Fibroblast of skin of abdomen (primary cell): ENCODE measurements around the gene ALKBH5.
A peak's percentile ranks its signal among the peaks of the same experiment; 100 is the strongest.
"Not testable (repeated sequence)": the region's sequence is repeated elsewhere in the genome, so short reads cannot be mapped to it uniquely, and the experiment has no call there.

Experiments
- DNase-seq: peaks from one replicate; pipeline ENCODE4 v3.0.0-alpha.2; 2013

Gene ALKBH5

DNA sequence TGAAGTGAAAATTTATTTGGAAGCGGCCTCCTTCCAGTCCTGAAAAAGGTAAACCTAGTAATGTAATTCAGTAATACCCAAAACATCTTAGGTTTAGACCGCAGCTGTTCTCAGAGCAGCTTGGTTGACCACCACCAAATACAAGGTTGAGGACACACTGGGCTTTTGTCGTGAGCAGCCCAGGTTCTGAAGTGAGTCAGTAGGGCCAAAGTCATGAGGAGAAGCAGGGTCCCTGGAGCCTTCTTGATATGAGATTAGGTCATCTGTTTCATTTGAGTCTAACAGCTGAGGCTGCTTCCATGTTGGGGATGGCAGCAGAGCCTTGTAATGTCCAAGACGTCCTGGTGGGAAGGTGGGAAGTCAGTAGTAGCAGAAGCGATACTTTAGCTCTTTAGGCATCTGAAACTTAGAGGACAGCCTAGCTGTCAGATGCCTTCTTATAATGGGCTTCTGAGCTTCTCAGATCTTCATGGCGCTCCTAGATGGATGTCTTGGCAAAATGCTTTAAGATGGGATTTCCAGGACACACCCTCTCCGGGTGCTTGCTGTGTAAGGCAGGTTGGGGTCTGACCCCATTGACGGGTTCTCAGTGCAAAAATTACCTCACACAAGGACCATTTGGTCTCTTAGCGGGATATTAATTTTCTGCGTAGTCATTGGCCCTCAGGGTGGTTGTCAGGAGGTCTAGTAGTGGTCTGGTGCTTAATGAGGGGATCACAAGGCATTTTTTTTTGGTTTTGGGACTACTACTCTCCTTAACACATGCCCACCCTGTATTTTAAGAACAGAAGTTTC, 2.4 kb downstream of the ALKBH5 start:
- DNase-seq, result peak; percentile 3

DNA sequence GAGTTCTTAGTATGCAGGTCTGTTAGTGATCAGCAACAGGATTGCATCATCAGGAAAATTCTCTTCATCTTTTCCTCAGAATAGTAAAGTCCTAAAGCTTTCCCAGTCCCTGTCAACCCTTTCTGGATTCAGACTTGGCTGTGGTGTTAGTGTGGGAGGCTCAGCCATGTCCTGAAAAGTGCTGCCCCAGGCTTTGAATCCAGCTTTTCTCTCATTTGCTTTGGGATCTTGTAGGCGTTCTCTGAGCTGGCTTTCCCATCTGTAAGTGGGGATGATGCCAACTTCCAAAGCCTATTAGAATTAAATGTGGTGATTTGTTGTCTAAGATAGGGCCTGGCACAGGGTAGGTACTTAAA, 3.0 kb downstream of the ALKBH5 start:
- peak; percentile 48 for DNase-seq

DNA sequence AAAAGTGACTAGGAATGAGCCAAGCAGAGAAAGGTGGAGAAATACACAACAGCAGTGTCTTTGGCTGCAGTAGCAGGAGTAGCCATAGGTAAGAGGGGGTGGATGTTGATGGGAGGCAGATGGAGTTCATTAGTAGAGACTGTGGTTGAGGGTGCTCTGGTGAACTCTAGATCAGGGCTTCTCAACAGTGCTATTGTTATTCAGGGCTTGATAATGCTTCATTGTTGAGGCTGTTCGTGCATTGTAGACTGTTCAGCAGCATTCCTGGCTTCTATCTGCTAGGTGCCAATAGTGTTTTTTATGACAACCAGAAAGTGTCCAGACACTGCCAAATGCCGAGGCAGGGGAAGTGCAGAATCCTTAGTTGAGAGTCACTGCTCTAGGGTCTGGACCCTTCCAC, 3.6 kb downstream of the ALKBH5 start:
- DNase-seq, result peak; percentile 3

DNA sequence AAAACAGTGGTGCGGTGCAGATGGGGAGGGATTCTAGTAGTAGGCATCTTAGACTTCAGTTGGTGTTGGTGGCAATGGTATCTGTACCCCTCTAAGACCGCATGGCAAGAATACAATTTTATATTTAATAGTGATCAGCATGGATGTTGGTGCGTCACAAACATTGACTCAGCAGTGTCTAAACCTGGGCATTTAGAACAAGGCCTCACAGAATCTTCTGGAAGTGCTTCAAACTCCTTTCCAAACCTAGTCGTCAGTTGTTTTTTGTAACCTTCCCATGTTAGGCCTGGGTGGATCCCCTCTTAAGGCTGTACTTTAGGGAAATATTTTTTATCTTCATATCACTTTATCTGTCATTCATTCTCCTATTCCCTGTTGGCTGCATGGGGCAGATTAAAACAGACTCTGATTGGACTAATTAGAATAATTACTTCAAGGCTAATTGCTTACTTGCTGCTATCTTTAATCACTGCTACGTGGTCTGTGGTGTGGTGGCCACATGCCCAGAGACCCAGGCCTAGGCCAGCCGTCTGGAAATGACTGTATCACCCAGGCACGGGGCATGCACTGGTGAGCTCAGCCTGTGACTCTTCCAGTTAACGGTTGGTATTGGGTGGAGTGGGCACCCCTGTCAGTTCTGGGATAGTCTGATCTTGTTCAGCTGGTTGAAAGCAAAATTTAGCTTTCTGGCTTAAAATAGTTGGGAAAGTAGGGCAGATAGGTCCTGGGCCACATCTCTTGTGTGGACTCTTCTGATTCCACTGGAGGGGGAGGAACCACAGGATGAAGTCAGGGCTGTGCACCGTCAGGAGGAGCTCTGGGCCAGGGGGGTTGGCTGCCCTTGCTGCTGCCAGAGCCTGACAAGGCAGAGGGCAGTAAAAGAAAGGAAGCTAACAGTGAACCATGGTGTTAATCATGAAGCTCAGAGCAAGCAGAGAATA, 4.5 kb downstream of the ALKBH5 start:
- peak; percentile 28 for DNase-seq

DNA sequence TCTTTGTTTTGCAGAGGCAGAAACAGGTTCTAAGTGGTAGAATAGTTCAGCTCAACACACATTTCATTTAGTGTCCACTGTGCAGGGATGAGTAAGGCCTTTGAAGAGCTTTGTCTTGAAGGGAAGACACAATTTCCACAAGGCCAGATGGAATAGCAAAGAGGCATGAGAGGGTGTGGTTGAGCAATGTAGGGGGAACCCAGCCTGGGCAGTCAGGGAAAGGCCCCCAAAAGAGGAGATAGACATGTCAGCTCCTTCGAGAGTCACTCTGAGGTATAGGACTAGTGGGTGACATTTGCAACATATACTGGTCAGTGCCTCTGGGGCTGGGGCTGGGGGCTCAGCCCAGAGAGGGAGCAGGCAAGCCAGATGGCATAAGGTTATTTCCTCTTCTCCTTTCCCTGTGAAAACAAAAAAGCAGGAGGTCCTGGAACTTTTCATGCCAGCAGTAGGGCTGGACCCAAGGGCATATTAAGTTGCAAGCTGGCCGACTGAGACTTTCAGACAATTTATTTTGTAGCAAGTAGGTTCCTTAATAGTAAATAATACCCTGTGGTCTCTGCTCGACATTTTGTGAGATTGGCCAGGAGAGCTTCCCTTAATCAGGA, 7.1 kb downstream of the ALKBH5 start:
- DNase-seq, result no peak

DNA sequence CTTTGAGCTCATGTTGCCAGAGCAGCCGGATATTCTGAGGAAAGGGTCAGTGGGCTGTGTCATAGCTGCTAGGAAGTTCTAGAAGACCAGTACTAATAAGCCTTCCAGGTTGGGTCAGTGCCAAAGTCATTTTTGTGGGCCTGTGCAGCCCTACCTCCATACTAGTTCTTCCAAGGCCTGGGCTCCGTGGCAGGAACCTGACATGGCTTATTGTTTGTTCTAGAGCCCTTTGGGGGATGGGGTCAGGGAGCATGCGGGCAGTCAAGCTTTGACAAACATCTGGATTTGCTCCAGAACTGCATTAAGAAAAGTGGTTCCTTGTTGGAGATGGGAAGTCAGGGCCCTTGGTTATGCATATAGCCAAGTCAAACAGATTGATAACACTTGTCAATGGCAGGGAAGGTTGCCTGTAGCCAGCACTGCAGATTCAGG, 7.6 kb downstream of the ALKBH5 start:
- DNase-seq, result peak; percentile 5

DNA sequence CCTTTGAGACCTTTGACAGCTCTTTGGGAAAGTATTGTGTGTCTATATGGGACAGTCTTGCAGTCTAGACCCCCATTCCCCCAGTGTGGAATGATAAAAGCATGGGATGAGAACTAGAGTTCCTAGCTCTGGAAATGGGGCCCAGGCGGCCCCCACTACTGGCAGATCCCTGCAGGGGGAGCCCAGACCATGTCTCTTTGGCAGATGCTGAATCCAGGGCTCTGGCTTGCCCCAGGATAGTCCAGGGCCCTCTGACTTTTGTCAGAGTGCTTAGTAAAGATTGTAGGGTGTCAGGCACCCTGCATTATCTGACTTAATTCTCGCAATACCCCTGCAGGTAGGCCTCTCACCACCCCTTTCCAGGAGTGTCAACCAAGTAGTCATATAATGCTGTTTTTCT, 8.3 kb downstream of the ALKBH5 start:
- no peak for DNase-seq

DNA sequence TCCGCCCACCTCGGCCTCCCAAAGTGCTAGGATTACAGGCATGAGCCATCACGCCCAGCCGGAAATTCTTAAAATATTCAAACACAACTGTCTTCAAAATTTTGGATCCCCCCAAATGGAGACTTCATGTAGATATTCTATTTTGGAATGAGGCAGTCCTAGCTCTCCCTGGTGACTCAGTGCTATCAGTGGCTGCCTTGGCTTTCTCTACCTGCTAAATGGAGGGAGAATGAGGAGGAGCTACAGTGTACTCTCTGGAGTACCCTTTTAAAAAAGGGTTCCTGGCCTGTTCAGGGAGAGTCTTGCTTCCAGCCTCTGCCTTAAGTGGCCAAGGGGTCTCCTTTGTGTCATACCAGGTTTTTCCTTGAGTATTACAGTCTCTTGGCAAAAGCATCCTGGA, 10.8 kb downstream of the ALKBH5 start:
- no peak for DNase-seq

DNA sequence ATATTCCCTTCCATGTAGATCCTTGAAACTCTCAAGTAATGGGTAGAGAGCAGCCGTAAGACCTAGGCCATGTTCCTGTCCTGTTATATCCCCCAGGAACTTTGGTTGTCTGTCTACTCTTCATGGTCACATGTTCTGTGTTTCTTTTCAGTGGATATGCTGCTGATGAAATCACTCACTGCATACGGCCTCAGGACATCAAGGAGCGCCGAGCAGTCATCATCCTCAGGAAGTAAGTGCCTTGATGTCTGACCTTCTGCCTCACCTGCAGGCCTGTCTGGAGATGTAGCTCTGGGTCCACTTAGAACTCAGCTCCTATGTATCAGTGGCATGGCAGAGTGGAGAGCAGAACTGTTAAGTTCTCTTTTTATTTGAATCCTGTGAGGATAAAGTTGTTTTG, 11.2 kb downstream of the ALKBH5 start:
- DNase-seq, result no peak

DNA sequence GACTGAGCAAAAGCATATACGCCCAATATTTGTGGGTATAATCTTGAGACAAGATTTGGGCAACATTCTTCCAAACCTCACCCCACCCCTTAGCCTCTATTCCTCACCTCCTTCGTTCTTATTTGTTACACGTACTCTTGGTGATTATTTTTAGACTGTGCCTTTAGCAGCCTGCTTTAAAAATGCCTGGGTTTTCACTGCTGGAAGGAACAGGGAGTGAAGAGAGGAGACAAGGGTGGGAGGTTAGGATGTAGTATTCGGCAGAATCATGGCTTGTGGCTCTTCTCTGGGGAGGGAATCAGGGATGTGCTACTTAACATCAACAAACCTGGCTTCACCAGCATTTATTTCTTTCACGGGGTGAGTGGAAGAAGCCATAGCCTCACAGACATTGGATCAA, 11.6 kb downstream of the ALKBH5 start:
- no peak for DNase-seq

DNA sequence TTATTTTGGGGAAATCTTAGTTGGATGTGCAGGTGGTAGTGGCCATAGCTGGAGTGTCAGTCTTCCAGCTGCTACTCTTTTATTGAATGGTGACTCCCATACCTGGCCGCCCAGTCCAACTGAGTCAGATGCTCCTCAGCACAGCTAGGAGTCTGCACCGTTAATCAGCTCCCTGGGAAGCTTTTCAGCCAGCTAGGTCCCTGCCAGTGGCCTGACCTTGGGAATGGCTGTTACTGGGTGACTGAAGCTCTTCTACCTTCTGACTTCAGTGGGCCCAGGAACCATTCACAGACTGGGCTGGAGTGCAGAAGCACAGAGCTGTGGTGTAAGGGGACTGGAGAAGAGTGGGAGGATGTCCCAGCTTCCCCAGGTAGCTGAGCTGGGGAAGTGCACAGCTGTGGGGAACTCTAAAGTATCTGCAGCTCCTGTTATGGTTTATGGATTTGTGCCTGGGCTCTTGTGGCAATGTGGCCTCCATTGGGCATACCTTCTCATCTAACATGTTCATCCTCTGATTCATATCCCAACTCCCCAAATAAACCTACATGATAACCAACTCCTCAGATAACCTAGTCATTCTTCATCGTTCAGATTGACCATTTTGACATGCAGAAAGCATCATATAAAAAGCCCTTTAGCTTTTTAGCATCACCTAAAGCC, 14.0 kb downstream of the ALKBH5 start:
- DNase-seq, result no peak

DNA sequence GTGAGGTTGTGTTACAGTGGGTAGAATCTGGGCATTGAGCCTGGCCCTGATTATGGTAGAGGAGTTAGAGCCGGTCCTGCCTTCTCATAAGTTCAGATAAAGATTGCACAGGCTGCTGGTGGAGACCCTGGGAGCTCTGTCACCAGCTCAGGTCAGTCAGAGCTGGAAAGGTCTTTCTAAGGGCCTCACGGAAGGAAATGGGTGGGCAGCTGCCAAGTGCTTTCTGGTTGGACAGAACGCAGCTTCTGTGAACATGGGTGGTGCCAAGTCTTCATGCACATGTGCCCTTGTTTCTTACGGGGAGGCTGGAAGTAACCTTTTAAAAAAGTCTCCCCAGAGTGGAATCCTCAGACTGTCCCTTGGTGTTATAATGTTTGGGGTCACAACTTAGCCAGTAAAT, 14.9 kb downstream of the ALKBH5 start:
- no peak for DNase-seq

DNA sequence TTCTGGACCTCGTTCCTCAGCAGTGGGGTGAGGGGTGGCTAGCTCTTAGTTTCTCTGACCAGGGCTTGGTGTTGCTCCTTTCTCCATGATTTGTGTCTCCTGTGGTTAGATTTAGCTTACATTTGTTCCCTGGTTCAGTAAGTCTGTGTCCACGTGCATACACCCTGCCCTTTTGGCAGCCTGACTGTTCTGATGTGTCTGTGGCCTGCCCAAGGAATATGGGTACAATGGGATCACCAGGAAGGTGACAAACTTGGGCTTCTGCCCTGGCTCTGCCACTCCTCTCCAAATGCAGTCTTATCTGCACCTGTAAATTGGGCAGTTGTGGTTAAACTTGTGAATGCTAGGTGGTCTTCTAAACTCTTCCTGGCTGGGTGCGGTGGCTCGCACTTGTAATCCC, 17.5 kb downstream of the ALKBH5 start:
- no peak for DNase-seq

DNA sequence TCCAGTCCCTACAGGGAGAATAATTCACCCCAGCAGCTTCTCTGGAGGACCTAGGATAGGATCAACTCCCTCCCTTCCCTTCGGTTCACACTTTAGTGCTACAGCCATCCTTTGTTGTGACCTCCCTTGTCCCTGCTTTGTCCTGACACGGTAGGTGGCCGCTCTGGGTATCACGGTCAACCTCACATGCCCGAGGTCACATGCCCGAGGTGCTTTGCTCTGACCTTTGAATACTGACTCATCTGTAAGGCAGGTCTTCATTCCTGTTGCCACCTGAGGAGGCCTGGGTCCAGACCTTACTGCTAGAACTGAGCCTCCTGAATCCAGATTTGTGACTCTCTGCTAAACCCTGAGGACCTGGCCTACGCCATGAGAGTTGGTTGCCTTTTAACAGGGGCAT, 19.7 kb downstream of the ALKBH5 start:
- DNase-seq, result no peak

DNA sequence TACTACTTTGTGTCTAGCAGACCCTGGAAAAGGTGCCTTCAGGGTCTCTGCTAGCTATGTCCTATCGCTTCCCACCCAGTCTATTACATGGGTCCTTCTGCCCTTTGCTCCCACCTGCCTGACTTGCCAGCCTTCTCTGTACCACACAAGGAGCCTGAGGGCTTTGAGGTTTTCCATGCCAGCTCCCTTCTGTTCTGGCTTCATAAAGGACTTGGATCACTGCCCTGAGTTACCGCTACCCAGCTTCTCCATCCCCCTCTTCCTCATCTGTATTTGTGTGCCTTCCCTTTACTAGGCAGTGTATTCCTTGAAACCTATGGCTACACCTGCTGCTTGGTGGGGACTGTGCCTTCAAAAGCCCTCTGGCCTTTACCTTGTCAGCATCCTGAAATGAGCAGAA, 22.2 kb downstream of the ALKBH5 start:
- DNase-seq, result no peak

DNA sequence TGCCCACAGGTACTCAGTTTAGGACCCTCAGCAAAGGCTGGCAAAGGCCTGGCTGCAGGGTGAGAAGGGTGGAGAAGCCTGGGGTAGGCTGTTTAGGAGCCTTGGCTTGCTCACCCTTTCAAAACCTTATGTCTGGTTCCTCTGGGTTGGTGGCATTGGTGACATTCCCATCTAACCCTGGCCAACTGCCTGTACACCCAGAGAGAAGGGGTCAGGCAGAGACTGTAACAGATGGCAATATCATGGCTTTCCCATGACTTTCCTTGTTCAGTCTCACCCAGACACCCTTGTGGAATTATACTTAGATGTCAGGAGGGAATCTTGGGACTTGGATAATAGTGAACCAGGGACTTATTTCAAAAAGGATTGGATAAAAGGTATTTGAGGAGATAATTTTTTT, 23.3 kb downstream of the ALKBH5 start:
- DNase-seq, result no peak

DNA sequence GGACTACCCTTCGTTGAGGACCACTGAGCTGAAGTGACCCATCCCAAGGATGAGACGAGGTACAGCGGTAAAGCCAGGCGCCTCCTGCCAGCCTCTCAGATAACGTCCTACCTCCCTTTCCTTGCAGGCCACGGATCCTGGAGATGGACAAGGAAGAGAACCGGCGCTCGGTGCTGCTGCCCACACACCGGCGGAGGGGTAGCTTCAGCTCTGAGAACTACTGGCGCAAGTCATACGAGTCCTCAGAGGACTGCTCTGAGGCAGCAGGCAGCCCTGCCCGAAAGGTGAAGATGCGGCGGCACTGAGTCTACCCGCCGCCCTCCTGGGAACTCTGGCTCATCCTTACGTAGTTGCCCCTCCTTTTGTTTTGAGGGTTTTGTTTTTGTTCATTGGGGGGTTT, 24.5 kb downstream of the ALKBH5 start:
- DNase-seq, result no peak

DNA sequence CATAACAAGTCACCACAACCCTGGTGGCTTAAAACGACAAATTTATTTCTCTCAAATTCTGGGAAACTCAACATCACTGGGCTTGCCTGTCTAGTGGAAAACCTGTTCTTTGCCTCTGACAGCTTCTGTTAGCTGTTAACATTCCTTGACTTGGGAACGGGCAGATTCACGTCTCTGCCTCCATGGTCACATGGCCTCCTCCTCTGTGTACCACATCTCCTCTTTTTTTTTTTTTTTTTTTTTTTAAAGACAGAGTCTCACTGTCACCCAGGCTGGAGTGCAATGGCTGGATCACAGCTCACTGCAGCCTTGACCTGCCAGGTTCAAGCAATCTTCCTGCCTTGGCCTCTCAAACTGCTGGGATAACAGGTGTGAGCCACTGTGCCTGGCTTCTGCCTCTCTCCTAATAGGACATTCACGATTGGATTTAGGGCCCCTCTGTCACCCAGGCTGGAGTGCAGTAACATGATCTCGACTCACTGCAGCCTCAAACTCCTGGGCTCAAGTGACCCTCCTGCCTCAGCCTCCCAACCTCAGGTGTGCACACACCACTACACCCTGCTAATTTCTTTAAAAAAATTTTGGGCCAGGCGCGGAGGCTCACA, 30.1 kb downstream of the ALKBH5 start:
- DNase-seq, result no peak

DNA sequence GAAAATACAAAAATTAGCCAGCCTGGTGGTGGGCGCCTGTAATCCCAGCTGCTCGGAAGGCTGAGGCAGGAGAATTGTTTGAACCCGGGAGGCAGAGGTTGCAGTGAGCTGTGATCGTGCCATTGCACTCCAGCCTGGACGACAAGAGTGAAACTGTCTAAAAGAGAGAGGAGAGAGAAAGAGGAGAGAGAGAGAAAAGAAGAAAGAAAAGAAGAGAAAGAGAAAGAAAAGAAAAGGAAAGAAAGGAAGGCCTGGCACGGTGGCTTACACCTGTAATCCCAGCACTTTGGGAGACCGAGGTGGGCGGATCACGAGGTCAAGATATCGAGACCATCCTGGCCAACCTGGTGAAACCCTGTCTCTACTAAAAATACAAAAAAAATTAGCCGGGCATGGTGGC, 33.3 kb downstream of the ALKBH5 start:
- DNase-seq, result not testable (repeated sequence)

DNA sequence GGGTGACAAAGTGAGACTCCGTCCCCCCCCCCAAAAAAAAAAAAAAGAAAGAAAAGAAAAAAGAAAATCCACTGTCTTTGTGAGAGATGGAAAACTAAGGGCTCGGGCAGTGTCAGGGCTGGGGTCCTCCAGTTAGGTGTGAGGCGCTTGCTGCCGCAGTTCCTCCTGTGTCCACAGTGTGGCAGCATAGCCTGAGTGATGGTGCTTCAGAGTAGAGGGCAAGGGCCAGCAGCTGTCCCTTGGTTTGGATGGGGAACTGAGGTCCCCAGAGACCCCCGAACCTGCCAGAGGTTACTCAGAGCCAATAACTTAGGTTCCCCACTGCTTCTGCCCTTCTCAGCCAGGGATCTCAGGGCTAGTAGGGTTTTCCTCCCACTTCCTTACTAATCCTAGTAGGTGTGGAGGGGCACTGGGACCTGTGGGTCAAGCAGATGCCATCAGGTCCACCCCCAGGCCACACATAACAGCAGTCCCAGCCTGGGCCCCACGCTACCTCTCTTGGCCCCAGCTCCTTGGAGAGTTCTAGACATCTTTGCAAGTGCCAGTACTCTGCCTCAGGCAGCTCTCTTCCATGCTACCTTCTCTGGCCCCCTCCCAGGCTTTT, 33.9 kb downstream of the ALKBH5 start:
- DNase-seq, result peak; percentile 47

DNA sequence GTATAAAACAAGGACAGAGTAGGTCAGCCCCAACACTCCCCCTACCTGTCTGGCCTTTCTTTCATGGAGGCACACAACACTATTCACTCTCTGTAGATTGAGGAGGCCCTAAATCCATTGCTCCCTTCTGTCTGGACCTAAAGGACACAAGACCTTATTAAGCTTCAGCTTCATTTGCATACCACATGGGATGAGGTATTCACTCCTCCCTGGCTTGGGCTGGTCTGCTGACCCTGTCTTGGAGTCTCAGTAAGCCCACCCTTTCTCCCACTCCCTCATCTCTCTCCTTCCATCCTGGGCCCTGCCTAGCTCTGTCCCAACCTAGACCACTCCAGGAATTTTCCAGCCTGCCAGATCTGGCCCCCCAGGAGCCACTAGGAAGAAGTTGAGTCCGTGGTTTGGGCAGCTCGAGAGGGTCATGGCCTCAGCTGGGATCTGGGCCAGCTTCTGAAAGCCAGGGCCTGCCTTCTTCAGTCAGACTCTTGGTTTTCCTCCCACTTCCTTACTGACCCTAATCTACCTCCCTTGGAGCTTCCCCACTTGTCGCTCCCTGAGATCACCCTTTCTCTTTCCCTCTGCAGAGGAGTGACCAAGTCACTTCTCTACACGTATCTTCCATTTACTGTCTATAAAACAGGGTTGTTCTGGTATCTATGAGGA, 35.3 kb downstream of the ALKBH5 start:
- DNase-seq, result peak; percentile 14

DNA sequence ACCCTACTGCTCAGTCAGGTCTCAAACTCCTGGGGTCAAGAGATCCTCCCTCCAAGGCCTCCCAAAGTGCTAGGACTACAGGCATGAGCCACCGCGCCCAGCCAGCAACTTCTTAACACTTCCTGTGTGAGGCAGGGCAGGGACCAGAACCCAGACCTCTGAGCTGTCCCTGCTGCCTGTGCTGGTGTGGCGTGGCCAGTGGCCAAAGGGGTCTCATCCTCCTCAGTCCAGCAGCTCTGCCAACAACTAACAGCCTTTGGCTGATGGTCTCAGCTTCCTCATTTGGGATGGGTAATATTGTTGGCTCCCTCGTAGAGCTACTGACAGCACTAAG, 40.4 kb downstream of the ALKBH5 start:
- no peak for DNase-seq
